NT2/D1 (cell line): ENCODE results near the gene SNX17.

ENCODE experiments used
- DNase-seq: peaks from one replicate; pipeline ENCODE4 v3.0.0-alpha.2; 2011; ENCODE audit warnings: low read depth, low spot score
- H3K27me3 ChIP-seq: 2 replicates; pipeline ENCODE4 v1.6.0; 2011; ENCODE audit warnings: mild to moderate bottlenecking; ENCODE audit not compliant: insufficient read length, insufficient read depth
- H3K36me3 ChIP-seq: 2 replicates; pipeline ENCODE4 v1.6.1; 2011; ENCODE audit warnings: mild to moderate bottlenecking, low read length, mixed read lengths; ENCODE audit not compliant: insufficient read depth, insufficient read length
- H3K4me1 ChIP-seq: 2 replicates; pipeline ENCODE4 v1.5.1; 2011; ENCODE audit not compliant: insufficient read depth, insufficient read length
- H3K4me3 ChIP-seq: 2 replicates; pipeline ENCODE4 v1.5.1; 2011; ENCODE audit warnings: low read depth; ENCODE audit not compliant: insufficient read length
- H3K9ac ChIP-seq: 2 replicates; pipeline ENCODE4 v1.6.0; 2011; ENCODE audit warnings: low read depth; ENCODE audit not compliant: insufficient read length
- H3K9me3 ChIP-seq: 2 replicates; pipeline ENCODE4 v1.5.1; 2011; ENCODE audit warnings: mild to moderate bottlenecking, low read length; ENCODE audit not compliant: insufficient read depth
- SUZ12 ChIP-seq: IDR thresholded peaks from 2 replicates; pipeline ENCODE4 v1.6.1; 2011; ENCODE audit not compliant: insufficient read length, insufficient read depth; ENCODE audit errors: extremely low read depth
- YY1 ChIP-seq: IDR thresholded peaks from 2 replicates; pipeline ENCODE4 v1.6.1; 2011; ENCODE audit not compliant: insufficient read length, insufficient read depth
- ZNF274 ChIP-seq: IDR thresholded peaks from 2 replicates; pipeline ENCODE4 v1.6.1; 2011; ENCODE audit warnings: mild to moderate bottlenecking, low read depth, low read length

SNX17 gene

DNA sequence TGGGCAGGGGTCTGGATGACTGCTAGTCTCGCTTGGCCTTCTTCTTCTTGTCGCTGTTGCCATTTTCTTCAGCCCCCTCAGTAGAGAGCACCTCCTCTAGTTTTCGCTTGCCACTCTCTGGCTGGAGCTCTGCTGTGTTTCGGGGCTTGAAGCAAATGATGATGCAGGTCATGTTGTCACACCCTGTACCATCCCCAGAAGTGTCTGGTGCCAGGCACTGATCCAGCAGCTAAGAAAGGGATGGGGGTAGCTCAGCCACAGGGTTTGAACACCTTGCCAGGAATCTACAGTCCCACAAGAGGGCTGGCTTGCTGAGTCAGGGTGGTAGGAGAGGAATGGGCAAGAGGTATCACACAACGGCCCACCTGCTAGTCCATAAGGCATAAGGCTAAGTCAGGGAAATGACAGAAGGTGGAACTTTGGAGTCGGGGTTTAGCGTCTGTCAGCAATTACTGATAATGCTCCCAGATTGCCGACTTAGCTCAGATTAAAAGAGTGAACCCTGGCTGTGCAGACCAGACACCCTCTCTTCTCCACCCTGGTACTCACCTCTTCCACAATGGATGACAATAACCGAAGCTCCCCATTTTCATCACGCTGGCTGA is 11.3 kb downstream of the SNX17 start:
- Histone ChIP-seq H3K36me3 (peaks cover 75% of the 10 kb centered on the region), H3K4me3 (no peak overlapping the region), H3K9me3 (no peaks in the 10 kb centered on the region), H3K9ac (peak overlapping the region; percentile 95), H3K4me1 (no peaks in the 10 kb centered on the region), H3K27me3 (no peaks in the 10 kb centered on the region)
- TF ChIP-seq SUZ12 = no peak
- no peak for TF ChIP-seq ZNF274
- no peak for TF ChIP-seq YY1
- DNase-seq = no peak

DNA sequence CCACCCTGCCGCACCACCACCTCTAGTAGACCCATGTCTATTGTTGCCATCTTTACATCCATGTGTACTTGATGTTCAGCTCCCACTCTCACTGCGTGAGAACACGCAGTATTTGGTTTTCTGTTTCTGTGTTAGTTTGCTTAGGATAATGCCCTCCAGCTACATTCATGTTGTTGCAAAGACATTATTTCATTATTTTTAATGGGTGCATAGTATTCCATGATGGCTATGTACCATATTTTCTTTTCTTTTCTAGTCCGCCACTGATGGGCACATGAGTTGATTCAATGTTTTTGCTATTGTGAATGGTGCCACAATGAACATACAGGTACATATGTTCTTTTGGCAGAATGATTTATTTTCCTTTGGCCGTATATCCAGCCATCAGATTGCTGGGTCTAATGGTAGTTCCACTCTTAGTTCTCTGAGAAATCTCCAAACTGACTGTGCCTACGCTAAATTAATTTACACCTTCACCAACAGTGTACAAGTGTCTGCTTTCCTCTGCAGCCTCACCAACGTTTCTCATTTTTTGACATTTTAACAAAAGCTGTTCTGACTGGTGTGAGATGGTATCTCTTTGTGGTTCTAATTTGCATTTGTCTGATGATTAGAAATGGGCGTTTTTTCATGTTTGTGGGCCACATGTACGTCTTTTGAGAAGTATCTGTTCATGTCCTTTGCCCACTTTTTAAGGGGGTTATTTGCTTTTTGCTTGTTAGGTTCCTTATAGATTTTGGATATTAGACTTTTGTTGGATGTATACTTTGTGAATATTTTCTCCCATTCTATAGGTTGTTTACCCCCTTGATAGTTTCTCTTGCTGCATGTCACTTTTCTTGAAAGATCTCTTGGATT is 20.6 kb downstream of the SNX17 start:
- no peak overlapping the region for H3K9ac ChIP-seq
- H3K27me3 ChIP-seq = no peaks in the 10 kb centered on the region
- no peaks in the 10 kb centered on the region for H3K4me1 ChIP-seq
- no peak overlapping the region for H3K4me3 ChIP-seq
- no peaks in the 10 kb centered on the region for H3K9me3 ChIP-seq
- TF ChIP-seq SUZ12 = no peak
- TF ChIP-seq YY1 = no peak
- no peak for TF ChIP-seq ZNF274
- peaks cover 28% of the 10 kb centered on the region for H3K36me3 ChIP-seq
- DNase-seq = no peak

DNA sequence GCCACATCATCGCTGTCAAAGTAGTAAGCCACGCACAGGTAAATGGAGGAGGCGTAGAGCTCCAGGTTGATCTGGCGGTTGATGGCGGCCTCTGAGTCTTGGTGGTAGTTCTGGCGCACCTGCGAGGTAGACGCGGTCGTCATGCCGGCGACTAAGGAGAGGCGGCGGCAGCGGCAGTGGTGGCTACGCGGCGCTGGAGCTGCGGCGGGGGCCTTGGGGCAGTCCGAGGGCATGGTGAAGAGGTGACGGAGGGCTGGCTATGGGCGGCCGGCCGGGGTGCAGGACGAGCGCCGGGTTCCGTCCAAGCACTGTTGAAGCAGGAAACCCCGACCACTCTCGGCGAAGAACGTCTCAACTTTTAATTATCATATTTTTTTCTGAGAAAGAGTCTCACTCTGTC is 22.8 kb downstream of the SNX17 start:
- Histone ChIP-seq H3K4me3 (no peak overlapping the region), H3K9me3 (no peaks in the 10 kb centered on the region), H3K36me3 (peaks cover 18% of the 10 kb centered on the region), H3K4me1 (no peaks in the 10 kb centered on the region), H3K9ac (no peak overlapping the region), H3K27me3 (no peaks in the 10 kb centered on the region)
- no peak for DNase-seq
- TF ChIP-seq SUZ12 = no peak
- no peak for TF ChIP-seq ZNF274
- no peak for TF ChIP-seq YY1

DNA sequence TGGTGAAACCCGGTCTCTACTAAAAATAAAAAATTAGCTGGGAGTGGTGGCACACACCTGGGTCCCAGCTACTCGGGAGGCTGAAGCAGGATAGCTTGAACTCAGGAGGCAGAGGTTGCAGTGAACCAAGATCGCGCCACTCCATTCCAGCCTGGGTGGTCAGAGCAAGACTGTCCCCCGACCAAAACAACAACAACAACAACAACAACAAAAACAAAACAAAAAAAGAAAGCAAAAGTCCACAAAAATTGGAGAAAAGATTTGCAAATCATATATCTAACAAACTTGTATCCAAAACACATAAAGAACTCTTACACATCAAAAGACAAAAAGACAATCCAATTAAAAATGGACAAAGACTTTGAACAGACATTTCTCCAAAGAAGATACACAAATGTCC is 28.5 kb downstream of the SNX17 start:
- H3K27me3 ChIP-seq = no peaks in the 10 kb centered on the region
- no peak for DNase-seq

DNA sequence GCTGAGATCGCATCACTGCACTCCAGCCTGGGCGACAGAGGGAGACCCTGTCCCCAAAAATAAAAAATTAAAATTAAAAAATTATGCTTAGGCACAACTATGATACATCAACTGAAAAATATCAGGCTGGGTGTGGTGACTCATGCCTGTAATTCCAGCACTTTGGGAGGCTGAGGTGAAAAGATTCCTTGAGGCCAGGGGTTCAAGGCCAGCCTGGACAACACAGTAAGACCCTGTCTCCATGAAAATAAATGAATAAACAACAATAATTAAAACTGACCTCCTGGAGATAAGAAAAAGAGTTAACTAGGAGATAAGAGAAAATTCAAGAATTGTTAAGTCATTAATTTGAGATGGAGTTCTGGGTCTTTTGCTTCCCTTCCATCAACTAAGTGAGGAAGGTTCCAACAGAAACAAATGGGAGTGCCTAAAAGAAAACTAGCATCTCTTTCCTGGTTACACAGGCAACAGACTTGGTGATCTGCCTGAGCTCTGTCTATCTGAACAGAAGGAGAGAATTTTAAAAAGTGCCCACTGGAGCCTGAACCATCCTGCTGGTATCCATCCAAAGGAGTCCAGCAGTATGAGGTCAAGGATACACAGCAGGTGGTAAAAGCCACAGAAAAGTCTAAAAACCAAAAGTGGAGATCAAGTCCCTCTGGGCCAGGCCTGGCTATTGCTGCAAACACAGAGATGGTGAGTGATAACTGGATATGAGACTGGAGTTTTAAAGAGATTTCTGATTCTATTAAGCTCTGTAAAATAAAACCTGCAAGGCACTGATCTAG is 30.1 kb downstream of the SNX17 start:
- H3K36me3 ChIP-seq = peaks cover 15% of the 10 kb centered on the region
- H3K4me1 ChIP-seq = peaks cover 2% of the 10 kb centered on the region
- H3K9me3 ChIP-seq = no peaks in the 10 kb centered on the region
- no peak for DNase-seq
- no peak overlapping the region for H3K4me3 ChIP-seq
- no peak overlapping the region for H3K9ac ChIP-seq
- H3K27me3 ChIP-seq = no peaks in the 10 kb centered on the region
- no peak for TF ChIP-seq SUZ12
- no peak for TF ChIP-seq YY1
- TF ChIP-seq ZNF274 = no peak

More for the DNA sequence above, 28.5 kb downstream of the SNX17 start:
- Histone ChIP-seq H3K4me1 (peaks cover 2% of the 10 kb centered on the region), H3K9ac (no peak overlapping the region), H3K36me3 (peaks cover 13% of the 10 kb centered on the region), H3K9me3 (no peaks in the 10 kb centered on the region), H3K4me3 (no peak overlapping the region)
- no peak for TF ChIP-seq YY1
- TF ChIP-seq SUZ12 = no peak
- TF ChIP-seq ZNF274 = no peak

DNA sequence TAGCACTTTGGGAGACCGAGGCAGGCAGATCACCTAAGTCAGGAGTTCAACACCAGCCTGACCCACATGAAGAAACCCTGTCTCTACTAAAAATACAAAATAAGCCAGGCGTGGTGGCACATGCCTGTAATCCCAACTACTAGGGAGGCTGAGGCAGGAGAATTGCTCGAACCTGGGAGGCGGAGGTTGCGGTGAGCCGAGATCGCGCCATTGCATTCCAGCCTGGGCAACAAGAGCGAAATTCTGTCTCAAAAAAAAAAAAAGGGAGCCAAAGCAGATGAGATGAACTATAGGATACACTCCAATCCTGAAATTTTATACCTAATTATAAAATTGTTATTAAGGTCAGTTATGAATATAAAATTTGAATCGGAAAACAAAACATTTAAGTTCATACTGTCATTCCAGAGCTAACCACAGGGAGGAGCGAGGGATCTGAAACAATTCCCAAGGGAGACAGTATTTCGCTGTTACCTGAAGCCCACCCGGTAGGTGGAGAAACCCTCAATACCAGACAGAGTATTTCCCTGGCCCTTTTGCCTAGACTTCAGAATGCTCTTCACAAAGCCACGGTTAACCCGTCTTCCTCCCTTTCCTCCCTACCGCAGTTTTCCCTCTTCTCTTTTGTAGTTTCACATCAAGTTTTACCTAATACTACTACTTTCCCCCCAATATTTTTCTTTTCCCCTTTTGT is 37.5 kb downstream of the SNX17 start:
- Histone ChIP-seq H3K27me3 (no peaks in the 10 kb centered on the region), H3K9me3 (no peaks in the 10 kb centered on the region), H3K9ac (peak overlapping the region; percentile 95), H3K36me3 (peaks cover 13% of the 10 kb centered on the region), H3K4me3 (peak overlapping the region; percentile 93), H3K4me1 (no peaks in the 10 kb centered on the region)
- TF ChIP-seq ZNF274 = no peak
- TF ChIP-seq YY1 = no peak
- DNase-seq = peak; percentile 64
